Right renal pelvis (tissue), 4 donors: ENCODE data around the gene FGF12. TPM values are rescaled to one million over a fixed set of nuclear protein-coding genes. Genes with fewer than 3 reads are reported as not detected.

Experiments
- DNase-seq, 4 donors: peaks; one replicate each; pipeline ENCODE4 v3.0.0-alpha.2; 2013; ENCODE audit warnings: low read depth in 4 of 4, low spot score in 3 of 4, missing footprints in 1 of 4
- polyA plus RNA-seq, 4 donors: library from polyadenylated mRNA; unstranded; fragments of 120-200 nt; gene quantifications; one replicate each; pipeline ENCODE4 v1.2.1, GENCODE V29; 2013; ENCODE audit not compliant: insufficient read length in 4 of 4

Gene FGF12
- polyA plus RNA-seq, 4 donors = 6.4 to 8.6 (median 7.3) TPM

DNA sequence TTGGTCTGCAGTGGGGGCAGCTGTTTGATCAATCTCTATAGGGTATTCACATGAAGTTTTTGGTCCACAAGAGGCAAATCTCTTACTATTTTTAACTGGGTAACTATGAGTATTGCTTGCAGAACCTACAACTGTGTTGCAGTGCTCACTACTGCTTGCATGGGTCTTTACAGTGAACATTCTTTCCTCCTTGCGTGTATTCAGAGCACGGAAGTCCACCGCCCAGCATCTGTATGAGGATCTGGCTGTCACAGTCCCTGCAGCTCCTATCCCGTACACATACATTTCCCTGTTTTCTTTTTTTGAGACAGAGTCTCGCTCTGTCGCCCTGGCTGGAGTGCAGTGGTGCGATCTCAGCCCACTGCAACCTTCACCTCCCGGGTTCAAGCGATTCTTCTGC, 449.9 kb downstream of the FGF12 start:
- no peak for DNase-seq

DNA sequence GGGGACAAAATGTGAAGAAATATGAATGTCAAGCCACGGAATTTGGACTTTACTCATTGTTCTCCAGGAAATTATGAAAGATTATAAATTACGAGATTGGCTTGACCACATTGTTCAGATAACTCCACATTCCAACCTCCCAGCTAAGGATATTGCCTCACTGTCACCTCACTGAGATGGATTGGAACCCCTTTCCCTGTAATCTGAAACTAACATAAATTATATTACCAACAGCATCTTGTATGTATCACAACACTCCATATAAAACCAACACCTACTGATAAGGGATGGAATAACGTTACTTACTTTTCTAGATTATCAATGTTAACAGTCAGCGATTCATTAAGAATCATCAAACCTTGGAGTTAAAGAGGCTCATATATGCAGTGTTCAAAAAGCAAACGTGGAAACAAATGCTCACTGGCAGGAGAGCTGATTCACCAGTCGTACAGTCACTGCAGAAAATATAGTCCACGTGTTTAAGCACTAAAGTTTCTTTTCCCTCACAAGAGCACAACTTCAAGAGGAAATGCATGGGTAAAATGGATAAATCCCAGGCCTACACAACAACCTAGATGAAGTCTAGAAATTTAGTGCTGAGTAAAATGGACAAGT, 451.5 kb downstream of the FGF12 start:
- DNase-seq = no peak

DNA sequence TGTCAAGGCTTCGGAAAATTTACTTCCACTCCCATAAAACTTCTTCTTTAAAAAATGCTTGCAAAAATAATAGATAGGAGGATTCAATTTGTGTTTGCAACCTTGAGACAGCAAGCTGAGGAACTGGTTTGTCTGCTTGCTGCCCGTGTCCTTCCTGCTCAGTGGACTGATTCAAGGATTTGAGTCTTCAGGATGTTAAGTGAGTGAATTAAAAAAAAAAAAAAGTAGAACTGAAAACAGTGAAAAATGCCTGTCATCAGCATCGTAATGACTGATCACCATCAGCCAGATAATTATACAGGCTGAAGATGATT, 453.7 kb downstream of the FGF12 start:
- DNase-seq = no peak

DNA sequence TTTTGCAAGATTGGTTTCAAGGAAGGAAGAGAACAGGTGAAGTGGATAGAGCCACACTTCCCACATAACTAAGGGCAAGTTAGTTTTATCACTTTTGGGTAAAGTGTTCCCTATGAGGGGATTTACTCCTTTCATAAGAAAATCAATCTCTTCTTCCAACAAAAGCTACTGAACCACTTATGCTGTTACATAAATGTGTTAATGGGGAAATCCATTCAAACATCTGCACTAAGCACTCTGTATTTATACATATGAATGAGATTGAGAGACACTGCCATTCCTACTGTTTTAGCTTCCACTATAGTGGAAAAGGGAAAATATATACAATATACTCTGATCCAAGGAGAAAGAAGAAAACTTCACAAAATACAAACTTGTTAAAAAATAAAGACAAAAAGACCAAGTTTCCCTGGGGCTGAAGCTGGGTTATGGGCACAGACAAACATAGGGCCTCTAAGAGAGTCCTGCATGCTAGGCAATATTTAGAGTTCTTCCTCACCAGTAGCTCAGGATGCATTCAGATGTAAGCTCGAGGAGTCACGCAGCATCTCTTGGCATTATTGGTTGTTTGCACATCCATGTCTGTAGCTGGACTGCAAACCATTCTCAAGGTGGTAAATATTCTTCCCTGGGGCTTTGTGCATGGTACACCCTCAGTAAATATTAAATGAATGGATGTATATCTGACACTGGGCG, 454.2 kb downstream of the FGF12 start:
- DNase-seq = no peak

DNA sequence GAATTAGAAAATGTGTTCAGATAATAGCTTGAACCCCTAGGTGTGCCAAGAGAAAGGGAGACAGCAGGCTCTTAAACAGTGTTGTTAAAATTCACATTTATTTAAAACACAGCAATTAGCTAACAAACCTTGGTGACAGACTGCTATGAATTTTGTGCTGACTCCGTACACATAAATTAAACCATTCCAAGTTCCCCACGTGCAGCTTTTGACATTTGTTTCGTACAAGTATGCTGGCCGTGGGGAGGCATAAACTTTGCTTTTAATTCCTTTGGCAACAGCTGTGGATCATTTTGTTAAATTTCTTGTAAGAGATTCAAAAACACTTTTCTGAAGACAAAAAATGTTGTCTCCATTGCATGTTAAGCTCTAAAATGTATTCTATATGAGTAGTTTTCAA, 465.3 kb downstream of the FGF12 start:
- DNase-seq = no peak

DNA sequence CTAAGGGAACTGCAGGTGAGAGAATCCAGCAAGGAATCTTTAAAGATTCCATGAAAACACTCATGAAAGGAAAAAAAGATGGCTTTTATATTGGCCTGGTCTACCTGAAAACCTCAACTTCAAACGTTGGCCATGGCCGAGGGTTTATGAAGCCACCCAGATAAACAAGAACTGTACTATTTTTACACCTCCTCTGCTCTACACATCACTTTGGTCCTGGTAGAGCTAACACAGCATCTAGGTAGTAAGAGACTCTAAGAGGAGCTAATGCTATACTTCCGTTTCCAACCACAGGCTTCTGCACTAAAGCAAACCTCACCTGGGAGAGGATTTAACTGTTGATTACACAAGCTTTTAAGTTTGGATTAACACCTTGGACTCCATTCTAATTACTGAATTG, 466.2 kb downstream of the FGF12 start:
- no peak for DNase-seq

DNA sequence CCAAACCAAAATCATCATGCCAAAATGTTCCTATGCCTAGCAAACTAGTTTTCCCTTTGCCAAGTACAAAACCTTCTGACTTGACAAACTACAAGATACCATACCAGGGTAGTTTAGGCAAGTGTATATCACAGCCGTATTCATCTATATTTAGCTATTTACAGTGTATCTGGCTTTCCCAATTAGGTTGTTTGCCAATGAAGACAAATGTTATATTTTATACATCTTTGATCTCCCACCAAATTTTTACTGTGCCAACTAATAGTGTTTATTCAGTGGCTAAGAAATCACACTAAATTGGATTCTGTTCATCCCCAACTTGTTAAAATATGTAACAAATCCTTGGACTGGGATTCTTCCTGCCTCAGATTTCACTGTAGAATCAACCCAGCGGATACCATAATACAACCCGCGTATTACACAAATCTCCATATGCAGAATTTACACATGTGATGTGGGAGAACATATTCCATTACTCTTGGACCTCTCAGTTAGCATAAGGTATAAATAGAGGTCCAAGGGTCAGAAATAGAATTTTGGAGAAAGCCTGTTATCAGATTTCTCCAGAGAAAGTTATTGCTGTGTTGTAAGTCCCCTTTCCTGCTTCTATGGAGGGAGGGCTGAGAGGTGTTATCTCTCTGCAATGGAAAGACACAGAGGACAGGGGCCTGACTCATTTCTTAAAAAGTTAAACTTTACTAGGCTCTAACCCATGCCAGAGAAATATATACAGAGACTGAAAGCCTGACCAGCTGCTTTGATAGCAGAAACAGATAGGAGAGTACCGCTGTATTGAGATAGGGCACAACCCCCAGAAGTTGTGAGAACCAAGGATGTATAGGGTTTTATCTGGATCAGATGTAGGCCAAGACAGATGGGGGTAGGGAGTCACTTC, 467.0 kb downstream of the FGF12 start:
- DNase-seq = no peak

DNA sequence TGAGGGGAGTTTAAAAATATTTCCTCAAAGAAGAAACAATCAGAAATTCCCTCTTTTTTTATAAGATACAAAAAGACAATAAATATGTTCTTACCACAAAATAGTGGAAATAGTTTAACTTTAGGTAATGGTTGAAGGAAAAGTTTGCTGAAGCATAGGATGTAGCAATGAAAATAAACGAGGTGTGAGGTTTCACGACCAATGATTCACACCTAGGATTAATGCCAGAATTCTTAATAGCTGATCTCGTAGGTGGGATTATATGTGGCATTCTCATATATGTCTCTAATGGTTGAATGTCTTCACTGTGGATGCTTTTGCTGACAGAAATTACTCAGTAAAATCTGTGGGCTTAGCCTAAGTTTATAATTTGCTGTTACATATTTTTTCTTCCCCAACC, 467.7 kb downstream of the FGF12 start:
- DNase-seq = no peak

DNA sequence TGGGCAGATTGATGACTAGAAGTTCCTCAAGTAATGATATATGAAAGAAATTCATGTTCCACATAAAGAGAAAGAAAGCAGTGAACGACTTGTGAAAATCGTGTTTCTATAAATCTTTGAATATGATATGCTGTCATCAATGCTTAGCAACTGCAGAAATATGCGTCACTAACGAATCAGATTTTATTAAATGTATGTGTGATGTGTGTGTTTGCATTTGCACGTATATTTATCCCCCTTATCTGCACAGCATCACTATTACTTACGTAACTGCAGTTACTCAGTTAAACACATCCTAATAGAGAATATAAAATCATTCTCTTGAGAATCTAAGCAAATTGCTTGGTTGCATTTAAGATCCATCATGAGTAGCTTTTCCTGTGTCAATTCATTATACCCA, 468.6 kb downstream of the FGF12 start:
- no peak for DNase-seq

DNA sequence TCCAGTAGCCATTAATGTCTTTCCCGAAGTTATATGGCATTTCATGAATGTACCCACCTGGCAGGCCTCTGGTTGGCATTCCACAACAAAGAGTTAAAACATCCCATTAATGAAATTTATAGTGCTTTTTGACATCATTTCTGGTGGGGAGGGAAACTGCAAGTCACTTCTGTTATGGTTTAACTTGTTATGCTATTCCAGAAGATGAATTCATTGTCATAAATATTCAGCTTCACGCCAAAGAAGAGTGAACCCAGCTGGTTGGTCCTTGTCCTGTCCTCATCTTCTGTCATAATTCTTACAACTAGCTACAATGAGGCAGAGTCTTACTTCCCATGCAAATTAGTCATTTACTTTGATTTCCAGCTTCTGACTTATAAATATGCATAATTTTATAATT, 471.5 kb downstream of the FGF12 start:
- DNase-seq = no peak

DNA sequence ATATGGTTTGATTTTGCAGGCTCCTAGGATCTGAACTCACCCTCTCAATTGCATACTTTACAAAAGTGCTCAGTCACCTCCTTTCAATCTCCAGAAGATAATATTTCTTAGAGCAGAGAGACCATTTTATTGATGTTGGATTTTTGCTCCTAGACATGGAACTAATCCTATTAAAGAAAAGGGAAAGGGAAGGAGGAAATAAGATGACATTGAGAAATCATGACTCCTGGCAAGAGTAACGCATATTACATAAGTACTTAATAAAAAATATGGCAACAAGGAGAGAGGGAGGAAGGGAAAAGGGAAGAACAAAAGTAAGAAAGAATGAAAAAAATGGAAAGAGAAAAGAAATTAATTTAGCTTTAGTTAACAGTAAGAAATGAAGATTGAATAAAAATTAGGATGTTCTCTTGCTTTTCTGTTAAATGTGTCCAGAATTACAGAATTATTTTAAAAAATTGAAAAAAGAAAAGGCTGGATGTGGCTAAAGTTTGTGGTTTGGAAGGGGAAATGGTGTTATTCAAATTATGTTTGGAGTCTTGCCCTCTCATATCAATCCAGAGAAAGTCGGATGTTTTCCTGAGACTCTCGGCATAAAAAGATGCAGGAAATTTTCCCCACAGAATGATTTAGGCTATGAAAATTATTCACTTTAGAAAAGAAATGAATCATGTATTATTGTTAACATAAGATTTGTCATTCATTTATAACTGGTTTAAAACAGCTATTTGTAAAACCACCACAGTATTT, 474.0 kb downstream of the FGF12 start:
- DNase-seq = no peak

DNA sequence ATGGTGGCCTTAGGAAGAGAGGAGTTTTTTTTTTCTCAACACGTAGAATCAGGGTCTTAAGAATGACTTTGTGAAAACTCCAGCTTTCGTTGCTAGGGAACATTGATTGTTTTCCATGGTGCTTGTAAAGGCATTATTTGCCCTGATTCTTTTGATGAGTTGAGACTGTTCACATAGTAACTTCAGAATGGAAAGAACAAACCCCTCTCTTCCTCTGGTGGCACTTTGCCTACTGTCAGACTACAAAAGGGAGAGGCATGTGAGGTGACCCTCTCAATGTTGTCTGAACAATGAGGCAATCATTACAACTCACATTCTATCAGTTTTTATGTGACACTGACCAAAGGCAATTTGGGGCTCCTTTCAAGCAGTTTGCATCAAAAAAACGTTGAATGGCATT, 477.8 kb downstream of the FGF12 start:
- no peak for DNase-seq

DNA sequence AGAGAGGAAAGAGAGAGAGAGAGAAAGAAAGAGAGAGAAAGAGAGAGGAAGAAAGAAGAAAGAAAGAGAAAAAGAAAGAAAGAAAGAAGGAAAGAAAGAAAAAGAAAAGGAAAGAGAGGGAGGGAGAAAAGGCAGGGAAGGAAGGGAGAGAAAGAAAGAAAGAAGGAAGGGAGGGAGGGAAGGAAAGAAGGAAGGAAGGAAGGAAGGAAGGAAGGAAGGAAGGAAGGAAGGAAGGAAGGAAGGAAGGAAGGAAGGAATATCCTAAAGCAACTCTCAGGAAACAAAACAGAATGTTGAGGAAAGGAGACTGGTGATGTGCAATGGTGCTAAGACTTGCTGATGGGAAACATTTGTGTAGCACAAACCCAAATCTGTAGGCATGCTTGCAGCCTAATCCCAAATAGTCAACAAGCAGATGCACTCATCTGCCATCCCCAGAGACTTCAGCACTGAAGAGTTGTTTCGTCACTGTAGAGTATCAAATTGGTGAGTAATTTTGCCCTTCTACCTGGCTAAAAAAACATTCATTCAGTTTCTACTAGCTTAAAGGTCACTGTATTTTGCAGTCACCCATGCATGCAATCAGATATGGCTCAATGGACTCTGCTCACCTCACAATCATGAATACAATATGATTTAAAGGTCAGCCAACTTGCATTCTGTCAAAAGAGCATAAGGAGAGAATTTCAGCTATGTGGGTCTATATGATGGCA, 480.3 kb downstream of the FGF12 start:
- DNase-seq = no peak

DNA sequence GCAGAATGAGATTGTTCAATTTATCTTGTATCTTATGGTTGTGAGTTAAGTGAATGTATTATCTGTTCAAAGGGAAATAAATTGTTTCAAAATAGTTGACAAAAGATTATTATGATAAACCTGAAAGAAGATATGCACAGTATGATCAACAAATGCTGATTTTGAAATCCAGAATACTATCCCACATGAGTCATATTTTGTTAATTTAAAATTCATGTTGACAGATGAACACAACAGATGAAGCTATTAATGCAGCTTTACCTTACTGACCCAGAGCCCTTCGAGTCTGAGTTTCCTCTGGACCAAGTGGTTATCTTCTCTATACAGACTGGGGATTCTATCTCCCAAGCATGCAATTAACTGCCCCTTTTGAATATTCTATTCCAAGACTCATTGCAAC, 482.8 kb downstream of the FGF12 start:
- DNase-seq = no peak

DNA sequence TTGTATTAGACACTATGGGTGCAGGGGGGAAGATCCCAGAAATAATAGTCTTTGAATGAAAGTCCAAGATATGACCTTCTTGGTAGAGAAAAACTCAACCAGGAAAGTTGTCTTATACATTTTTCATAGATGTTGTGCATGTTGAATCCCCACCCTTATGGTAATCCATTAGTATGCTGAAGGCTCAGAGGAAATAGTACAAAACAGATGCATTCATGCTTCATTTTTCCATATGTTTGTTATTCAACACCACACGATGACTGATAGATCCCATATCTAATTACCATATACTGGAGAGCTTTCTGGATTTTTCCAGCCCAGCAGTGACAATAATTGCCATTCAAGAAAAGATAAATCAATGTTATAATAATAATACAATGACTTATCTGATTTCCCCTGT, 487.4 kb downstream of the FGF12 start:
- no peak for DNase-seq

DNA sequence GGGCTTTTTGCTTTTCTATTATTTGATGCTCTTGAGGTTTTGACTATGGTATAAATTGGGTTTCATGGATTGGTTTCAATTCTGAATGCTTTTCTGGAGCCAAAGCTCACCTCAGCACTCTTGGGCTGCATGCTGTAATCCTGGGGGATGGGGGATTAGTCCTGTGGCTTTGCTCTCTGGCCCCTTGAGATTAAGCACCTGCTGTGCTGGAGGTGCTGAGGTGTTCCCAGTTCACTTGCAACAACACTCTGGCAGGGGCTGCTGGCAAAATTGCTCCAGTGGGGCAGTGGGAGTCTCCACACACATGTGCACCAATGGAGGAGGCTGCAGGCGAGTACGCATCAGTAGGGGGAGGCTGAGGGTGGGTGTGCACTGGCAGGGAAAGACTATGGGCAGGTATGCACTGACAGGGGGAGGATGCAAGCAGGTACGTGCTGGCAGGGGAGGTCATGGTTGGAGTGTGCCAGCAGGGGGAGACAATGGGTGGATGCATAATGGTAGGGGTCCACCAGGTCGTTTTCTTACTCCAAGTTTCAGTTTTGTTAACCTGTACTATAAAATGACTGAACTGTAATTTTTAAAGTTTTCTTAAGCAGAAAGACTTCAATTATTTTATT, 489.2 kb downstream of the FGF12 start:
- no peak for DNase-seq

DNA sequence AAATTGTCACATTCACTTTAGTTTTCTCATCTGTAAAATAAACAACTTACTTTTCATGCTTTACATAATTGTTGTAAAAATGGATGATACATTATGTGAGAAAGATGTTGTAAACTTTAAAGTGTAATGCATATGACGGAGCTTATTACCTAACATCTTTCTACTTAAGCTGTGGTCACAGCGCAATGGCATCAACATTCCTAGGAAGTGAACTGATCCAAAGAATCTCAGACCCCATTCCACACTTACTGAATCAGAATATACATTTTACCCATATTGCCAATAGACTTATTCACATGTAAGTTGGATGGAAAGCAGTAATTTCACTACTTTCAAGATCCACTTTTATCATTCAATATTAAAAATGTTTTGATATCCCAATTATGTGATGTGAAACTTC, 497.5 kb downstream of the FGF12 start:
- no peak for DNase-seq

DNA sequence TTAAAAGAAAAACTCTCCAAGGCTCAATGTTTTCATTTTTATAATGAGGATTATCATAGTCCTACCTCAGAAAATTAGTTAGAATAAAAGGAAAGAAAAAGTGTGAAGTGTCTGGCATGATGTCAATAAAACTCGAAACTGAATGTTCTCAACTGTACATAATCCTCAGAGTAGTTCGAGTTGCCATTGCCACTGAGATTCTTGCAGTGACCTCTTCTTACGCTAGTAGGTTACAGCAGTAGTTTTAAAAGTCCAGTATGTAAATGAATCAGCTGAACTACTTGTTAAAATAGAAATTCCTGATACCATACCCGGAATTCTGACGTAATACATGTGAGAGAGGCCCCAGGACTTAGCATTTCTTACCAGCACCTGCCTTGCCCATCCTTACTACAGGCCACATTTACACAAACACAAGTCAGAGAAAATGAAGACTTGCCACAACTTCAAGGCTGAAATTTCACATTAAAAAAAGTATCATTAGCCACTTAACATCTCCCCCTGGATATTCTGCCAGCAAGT, 502.6 kb downstream of the FGF12 start:
- no peak for DNase-seq

DNA sequence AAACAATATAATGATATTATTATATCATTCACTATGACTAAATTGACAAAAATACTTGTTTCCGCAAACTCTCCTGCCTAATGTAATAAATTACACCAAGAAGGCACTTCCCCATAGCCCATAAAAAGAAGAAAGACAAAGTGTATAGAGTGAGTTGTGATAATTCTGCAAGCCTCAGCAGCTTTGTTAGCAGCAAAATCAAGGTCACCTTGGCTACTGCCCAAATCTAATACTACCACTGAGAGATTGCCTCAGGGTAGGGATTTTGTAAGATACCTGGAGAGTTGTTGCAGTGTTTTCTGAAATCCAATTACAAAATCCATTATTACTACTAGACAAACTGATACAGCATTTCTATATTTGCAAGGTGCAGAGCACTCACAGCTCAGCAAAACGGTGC, 503.5 kb downstream of the FGF12 start:
- no peak for DNase-seq

DNA sequence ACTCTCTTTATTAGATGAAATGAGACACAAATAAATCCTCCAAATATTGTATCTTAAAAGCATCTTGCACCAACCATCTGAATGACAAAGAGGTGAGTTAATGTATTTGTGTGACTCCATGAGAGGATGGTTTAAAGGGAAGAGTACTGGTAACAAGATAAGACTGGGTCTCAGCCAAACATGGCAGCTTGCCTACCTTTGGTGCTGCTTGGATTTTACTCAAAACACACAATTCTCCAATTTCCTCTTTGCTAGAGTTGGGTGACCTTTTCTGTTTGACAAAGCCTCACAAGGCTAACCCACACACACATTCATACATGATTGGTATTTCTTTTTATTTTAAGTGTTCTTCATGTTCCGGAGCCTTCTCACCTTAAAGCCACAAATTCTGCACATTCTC, 506.4 kb downstream of the FGF12 start:
- DNase-seq = no peak
